Keratinocyte (primary cell): ENCODE data around the gene DDX6. TPM values are rescaled to one million over a fixed set of nuclear protein-coding genes. Genes with fewer than 3 reads are reported as not detected.

Experiments
- DNase-seq: peaks from one replicate; pipeline ENCODE4 v3.0.0-alpha.2; 2011; ENCODE audit warnings: low read depth, missing footprints, low spot score
- FAIRE-seq: peaks from 2 replicates; lab custom pipeline; 2011; peaks lifted over from hg19 to GRCh38; lab: Jason Lieb, UNC
- H2AFZ ChIP-seq: 2 replicates; pipeline ENCODE4 v1.6.0; 2012; ENCODE audit warnings: low read length, control low read depth, inconsistent platforms; ENCODE audit not compliant: control insufficient read depth
- H3K27ac ChIP-seq: 2 replicates; pipeline ENCODE4 v1.5.1; 2011; ENCODE audit warnings: low read length; ENCODE audit not compliant: control insufficient read depth, insufficient read depth
- H3K27me3 ChIP-seq: 3 replicates; pipeline ENCODE4 v1.6.0; 2011; ENCODE audit warnings: low read length; ENCODE audit not compliant: control insufficient read depth, insufficient read depth; ENCODE audit errors: extremely low read depth
- H3K36me3 ChIP-seq, 2 experiments: 2 replicates in 1 of 2; 3 replicates in 1 of 2; pipeline ENCODE4 v1.5.1; 2011; ENCODE audit warnings: low read length in 2 of 2, mild to moderate bottlenecking in 1 of 2; ENCODE audit not compliant: control insufficient read depth in 2 of 2, insufficient read depth in 2 of 2; ENCODE audit errors: extremely low read depth in 1 of 2
- H3K4me1 ChIP-seq: 3 replicates; pipeline ENCODE4 v1.5.1; 2011; ENCODE audit warnings: low read length; ENCODE audit not compliant: control insufficient read depth, insufficient read depth; ENCODE audit errors: extremely low read depth
- H3K4me2 ChIP-seq: 3 replicates; pipeline ENCODE4 v1.6.0; 2011; ENCODE audit warnings: low read depth, low read length; ENCODE audit not compliant: control insufficient read depth, insufficient read depth; ENCODE audit errors: extremely low read depth
- H3K4me3 ChIP-seq, 3 experiments: fragments of 200-600 bp in 1 of 3; sonication (generic) in 1 of 3; 2 replicates in 2 of 3; 3 replicates in 1 of 3; pipeline ENCODE4 v1.5.1; 2011 to 2016; ENCODE audit warnings: low read length in 3 of 3, mild to moderate bottlenecking in 3 of 3, control low read depth in 2 of 3, inconsistent platforms in 1 of 3, low read depth in 1 of 3, mixed read lengths in 1 of 3, mixed run types in 1 of 3, moderate library complexity in 1 of 3; ENCODE audit not compliant: control insufficient read depth in 2 of 3, insufficient read depth in 2 of 3; ENCODE audit errors: extremely low read depth in 1 of 3
- H3K79me2 ChIP-seq: 2 replicates; pipeline ENCODE4 v1.6.0; 2012; ENCODE audit warnings: low read length; ENCODE audit not compliant: control insufficient read depth, insufficient read depth
- H3K9ac ChIP-seq: 3 replicates; pipeline ENCODE4 v1.6.0; 2011; ENCODE audit warnings: low read length; ENCODE audit not compliant: control insufficient read depth, insufficient read depth; ENCODE audit errors: extremely low read depth
- H3K9me1 ChIP-seq: 3 replicates; pipeline ENCODE4 v1.6.0; 2011; ENCODE audit warnings: low read length; ENCODE audit not compliant: control insufficient read depth, insufficient read depth; ENCODE audit errors: extremely low read depth
- H3K9me3 ChIP-seq: 2 replicates; pipeline ENCODE4 v1.5.1; 2012; ENCODE audit warnings: low read depth, low read length; ENCODE audit not compliant: control insufficient read depth
- H4K20me1 ChIP-seq: 3 replicates; pipeline ENCODE4 v1.6.0; 2011; ENCODE audit warnings: low read length; ENCODE audit not compliant: control insufficient read depth, insufficient read depth; ENCODE audit errors: extremely low read depth
- CTCF ChIP-seq, 3 experiments: IDR thresholded peaks in 1 of 3; conservative IDR thresholded peaks in 1 of 3; optimal IDR thresholded peaks in 1 of 3; 2 replicates in 2 of 3; 3 replicates in 1 of 3; pipeline versions ENCODE3 to v1.5.1; 2011; ENCODE audit warnings: low read length in 3 of 3, mild to moderate bottlenecking in 3 of 3, moderate library complexity in 2 of 3, control low read depth in 1 of 3, inconsistent platforms in 1 of 3; ENCODE audit not compliant: insufficient read depth in 2 of 3; ENCODE audit errors: extremely low read depth in 1 of 3
- EZH2 ChIP-seq: IDR thresholded peaks from one replicate; pipeline ENCODE4 v1.6.1; 2012; ENCODE audit warnings: inconsistent platforms, mild to moderate bottlenecking, low read length, moderate library complexity
- dilution Hi-C: fragments of 300-500 bp; cut with MboI; formaldehyde crosslinking; loops from one replicate; pipeline ENCODE4 v1.7.0; 2020; ENCODE audit warnings: low sequenced_read_pairs; ENCODE audit not compliant: extremely low pct_ligation_motif_present
- polyA plus RNA-seq, 5 experiments: library from polyadenylated mRNA; depleted of rRNA in 3 of 5; stranded (reverse) in 3 of 5; stranded (forward) in 1 of 5; unstranded in 1 of 5; fragments of >200 nt; gene quantifications; 1 replicate in 1 of 5; 2 replicates in 3 of 5; 3 replicates in 1 of 5; pipeline versions ENCODE4 v1.2.1 to v1.2.3, GENCODE V29; 2011 to 2012; ENCODE audit warnings: missing spikeins in 2 of 5, low read depth in 1 of 5, low replicate concordance in 1 of 5

DDX6 gene
- polyA plus RNA-seq, 1 donor (not counting 4 experiments of a cell fraction or from before 2014, with no cell fraction given): 58.0 TPM

- peaks cover 14% of the 10 kb centered on the region for H4K20me1 ChIP-seq
- H3K4me3 ChIP-seq: no peak overlapping the region
- peaks cover 3% of the 10 kb centered on the region for H3K4me1 ChIP-seq
- peaks cover 92% of the 10 kb centered on the region for H3K79me2 ChIP-seq
- no peak overlapping the region for H2AFZ ChIP-seq
- dilution Hi-C loops: no loop called here
- TF ChIP-seq EZH2 (no peak), CTCF (optimal IDR thresholded peaks at IDR 0.05 in 1 of 3, IDR thresholded peaks at IDR 0.05 in 1 of 3, conservative IDR thresholded peaks at IDR 0.05 in 1 of 3; ENCODE audit: extremely low read depth in 1 of 3, insufficient read depth in 2 of 3, low read length in 3 of 3) (no peak)
- no peak overlapping the region for H3K4me2 ChIP-seq
- no peaks in the 10 kb centered on the region for H3K27me3 ChIP-seq
- H3K36me3 ChIP-seq: peaks cover 14 to 19% of the 10 kb centered on the region in 2 experiments
- no peaks in the 10 kb centered on the region for H3K9me1 ChIP-seq
- FAIRE-seq: no peak
- no peak overlapping the region for H3K27ac ChIP-seq
- H3K9me3 ChIP-seq: no peaks in the 10 kb centered on the region
- no peak overlapping the region for H3K9ac ChIP-seq
- DNase-seq: no peak
Observed at GRCh38 chr11:118771547-118772288, 19.2 kb downstream of the DDX6 start.

GRCh38 chr11:118768690-118769089 is 22.3 kb downstream of the DDX6 start:
- Histone ChIP-seq H3K27ac (no peak overlapping the region), H3K27me3 (no peaks in the 10 kb centered on the region), H2AFZ (no peak overlapping the region), H3K79me2 (peaks cover 67% of the 10 kb centered on the region), H3K4me3 (no peak overlapping the region), H3K9me1 (no peaks in the 10 kb centered on the region), H3K36me3 (peaks cover 13% of the 10 kb centered on the region in 2 experiments), H4K20me1 (peaks cover 12% of the 10 kb centered on the region), H3K4me2 (no peak overlapping the region), H3K9ac (no peak overlapping the region), H3K9me3 (no peaks in the 10 kb centered on the region), H3K4me1 (peaks cover 3% of the 10 kb centered on the region)
- dilution Hi-C loops: no loop called here
- FAIRE-seq: no peak
- TF ChIP-seq EZH2 (no peak), CTCF (optimal IDR thresholded peaks at IDR 0.05 in 1 of 3, IDR thresholded peaks at IDR 0.05 in 1 of 3, conservative IDR thresholded peaks at IDR 0.05 in 1 of 3; ENCODE audit: extremely low read depth in 1 of 3, insufficient read depth in 2 of 3, low read length in 3 of 3) (no peak)
- no peak for DNase-seq
